Amniotic stem cell (primary cell): Measurements from ENCODE around the gene IL37.
"Not testable (repeated sequence)": the region's sequence is repeated elsewhere in the genome, so short reads cannot be mapped to it uniquely, and the experiment has no call there.

Experiments used
- DNase-seq: peaks from one replicate; lab custom pipeline; 2025; lab: John Stamatoyannopoulos, UW

Gene IL37

GRCh38 chr2:112889976-112890375, 21.0 kb upstream of the IL37 start:
- DNase-seq: no peak

DNA sequence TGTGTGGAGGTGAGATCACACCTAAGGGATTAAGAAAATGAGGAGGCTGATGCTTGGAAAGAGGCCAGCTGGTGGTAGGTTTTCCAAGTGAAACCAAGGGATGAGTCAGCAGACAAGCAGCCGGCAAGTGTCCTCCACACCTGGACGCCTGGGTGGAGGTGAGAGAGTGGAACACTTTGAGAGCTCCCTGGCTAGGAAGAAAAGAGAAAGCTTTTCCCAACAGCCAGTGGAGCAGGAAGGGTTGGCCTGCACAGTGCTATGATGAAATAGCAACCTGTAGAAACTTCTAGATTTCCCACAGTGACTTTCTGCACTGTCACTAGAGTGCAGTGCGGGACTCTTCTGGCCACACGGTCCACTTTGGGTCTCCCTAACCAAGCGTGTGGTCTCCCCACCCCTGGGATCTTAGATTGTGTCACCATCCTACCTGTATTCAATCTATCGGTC, 19.6 kb upstream of the IL37 start:
- no peak for DNase-seq

DNA sequence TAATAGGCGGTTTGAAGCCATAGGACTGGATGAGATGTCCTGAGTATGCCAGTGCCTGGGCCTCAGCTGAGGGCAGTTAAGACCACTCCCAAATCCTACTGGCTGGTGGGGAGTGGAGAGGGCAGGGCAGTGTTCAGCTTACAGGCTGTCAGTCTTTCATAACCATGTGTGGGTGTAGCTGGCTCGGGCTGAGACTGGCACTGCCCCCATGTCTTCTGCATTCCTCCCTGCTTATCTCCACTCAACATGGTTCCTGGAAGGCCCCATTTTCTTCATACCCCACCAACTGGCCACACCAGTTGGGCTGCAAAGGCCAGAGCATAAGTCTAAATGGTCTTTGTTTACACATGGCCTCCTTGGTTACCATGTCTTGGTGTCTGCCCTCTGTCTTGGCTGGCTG, 17.2 kb upstream of the IL37 start:
- no peak for DNase-seq

DNA sequence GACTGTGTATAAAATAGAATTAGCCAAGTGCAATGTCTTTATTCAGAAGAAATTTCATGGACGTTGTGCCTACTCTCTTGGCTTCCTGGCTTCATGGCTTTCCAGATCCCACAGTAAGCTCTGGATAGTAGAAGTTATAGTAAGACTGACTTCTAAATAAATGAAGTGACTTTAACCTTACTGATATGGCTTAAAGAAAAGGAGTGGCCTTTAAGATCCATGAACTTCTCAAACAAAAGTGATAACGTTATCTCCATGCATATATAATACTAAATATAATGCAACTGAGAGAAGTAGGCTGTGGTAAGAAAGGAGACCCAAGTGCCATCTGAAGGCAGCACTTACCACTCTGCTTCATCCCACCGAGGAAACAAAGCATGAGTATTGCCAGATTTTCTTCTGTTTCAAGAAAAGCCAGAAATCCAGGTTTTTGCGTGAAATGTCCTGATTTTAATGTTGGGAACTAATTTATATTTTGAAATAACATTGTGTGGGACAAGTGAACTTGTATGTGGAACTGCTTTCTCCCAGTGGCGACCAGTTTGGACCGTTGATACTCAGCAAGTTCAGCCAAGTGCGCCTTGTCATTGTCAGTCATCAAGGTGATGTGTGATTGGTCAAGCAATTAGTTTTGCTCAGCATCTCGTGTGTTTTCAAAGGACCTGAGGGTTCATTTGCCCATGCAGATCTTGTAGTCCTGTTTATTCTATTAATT, 13.9 kb upstream of the IL37 start:
- no peak for DNase-seq

- no peak for DNase-seq
Observed at GRCh38 chr2:112897624-112897978, 13.4 kb upstream of the IL37 start.

DNA sequence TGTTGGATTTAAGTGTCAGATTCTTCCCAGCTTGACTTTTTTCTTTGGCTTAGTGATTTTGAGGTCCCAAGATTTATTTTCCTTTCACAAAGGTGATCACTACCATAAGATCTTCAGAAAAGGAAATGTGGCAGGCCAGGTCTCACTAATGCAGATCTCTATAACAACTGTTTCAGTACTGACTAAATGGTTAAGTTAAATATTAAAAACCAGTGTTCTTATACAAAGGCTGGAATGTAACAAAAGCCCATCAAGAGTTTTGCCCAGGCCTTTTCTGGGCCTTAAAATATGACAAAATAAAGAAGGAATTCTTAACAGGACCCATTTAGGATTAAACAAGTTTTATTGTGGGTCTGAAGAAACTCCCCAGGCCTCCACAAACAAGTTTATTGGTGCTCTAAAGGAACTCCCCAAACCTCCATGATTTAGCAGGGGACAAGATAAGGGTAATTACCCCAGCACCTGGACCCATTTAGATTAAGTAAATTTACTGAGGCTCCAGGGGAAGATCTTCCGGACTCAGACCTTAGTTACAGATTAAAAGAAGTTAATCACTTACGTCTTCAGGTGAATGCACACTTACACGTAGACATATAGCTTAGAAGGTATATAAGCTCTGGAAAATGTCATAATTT, 9.4 kb upstream of the IL37 start:
- DNase-seq: not testable (repeated sequence)

DNA sequence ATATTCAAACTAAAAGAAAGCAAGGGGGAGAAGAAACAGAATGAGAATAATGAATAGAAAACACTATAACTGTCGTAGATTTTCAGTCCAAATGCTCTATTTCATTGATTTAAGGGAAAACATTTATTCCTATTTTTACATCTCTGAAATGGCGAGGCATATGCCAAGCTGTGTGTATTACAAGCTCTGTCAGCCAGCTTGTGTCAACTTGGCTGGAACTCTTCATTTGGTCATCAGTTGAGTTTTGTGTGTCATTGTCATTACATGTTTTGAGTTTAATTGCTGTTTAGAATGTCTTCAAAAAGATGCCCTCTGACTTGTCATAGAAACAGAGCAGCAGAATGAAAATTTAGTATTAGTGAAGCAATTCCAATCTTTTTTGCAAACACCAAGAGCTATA, 8.1 kb upstream of the IL37 start:
- DNase-seq: no peak

- no peak for DNase-seq
Observed at GRCh38 chr2:112904883-112905282, 6.1 kb upstream of the IL37 start.

GRCh38 chr2:112906276-112906675, 4.7 kb upstream of the IL37 start:
- no peak for DNase-seq

DNA sequence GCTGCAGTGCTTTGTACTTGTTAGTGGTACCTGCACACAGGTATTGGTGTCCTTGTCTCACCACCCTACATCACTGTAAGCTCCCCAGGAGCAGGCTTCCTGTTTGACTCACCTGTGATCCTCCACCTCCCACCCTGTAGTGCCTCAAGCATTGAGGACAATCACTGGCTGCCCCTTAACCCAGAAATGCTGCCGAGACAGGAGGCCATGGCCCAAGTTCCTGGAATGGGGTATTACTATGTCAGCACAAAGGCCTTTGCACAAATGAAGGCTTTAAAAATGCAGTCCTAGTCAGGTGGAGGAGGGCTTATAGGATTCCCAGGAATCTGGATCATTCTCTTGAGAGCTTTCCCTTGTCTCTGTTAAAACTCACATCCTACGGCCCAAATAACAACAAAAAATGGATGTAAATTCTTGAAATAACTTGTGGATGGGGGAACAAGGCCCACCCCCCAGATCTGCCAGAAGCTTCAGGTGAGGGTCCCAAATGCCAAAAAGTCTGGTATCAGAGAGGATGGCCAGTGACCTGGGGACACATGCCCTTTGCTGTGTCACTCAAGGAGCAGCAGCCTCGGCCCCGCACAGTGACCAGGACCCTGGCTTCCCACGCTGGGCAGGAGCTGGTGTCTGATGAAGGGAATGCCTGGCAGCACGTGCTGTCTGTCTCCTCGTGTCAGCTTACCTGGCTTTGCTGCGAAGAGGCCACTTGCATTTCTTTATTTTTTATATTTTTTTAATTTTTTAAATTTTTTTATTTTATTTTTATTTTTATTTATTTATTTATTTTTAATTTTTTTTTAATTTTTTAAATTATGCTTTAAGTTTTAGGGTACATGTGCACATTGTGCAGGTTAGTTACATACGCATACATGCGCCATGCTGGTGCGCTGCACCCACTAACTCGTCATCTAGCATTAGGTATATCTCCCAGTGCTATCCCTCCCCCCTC, 3.7 kb upstream of the IL37 start:
- DNase-seq: no peak

- not testable (repeated sequence) for DNase-seq
Observed at GRCh38 chr2:112908559-112908958, 2.4 kb upstream of the IL37 start.

DNA sequence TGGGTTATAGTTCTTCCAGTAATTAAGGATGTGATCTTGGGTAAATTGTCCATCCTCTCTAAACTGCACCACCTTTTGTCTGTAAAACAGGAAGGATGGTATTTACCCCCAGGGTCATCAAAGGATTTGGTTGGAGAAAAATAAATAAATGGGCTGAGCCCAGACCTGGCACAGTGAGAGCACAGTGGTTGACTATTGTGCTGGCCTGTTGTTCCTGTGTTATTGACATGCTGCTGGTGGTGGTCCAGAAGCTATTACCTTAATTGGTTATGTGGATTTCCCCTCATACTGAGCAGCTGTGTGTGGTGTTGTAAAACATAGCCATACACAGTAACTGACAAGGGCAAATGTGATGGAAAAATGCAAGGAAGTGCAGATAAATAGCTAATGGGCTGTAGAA, 746 bp upstream of the IL37 start:
- no peak for DNase-seq

GRCh38 chr2:112912403-112912802, 1.4 kb downstream of the IL37 start:
- no peak for DNase-seq

- DNase-seq: no peak
Observed at GRCh38 chr2:112915300-112916144, 4.6 kb downstream of the IL37 start.

DNA sequence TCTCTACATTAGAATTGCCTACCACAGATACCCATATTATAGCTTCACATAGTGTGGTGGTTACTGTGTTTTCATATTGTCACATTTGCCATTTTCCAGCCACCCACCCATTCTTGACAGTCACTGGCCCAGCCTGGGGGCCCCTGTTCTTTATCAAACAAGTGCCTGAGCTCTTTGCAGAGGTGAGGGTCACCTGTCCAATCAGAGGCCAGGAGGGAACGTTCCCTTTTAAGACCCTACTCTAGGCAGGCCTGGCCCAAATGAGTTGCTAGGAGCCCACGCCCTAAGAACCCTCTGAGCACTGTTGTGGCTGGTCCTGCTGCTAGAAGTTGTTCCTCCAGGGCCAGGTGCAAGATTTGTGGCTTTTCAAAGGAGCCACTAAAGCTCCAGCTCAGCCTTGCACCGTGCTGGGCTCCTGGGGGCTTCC, 5.2 kb downstream of the IL37 start:
- no peak for DNase-seq

DNA sequence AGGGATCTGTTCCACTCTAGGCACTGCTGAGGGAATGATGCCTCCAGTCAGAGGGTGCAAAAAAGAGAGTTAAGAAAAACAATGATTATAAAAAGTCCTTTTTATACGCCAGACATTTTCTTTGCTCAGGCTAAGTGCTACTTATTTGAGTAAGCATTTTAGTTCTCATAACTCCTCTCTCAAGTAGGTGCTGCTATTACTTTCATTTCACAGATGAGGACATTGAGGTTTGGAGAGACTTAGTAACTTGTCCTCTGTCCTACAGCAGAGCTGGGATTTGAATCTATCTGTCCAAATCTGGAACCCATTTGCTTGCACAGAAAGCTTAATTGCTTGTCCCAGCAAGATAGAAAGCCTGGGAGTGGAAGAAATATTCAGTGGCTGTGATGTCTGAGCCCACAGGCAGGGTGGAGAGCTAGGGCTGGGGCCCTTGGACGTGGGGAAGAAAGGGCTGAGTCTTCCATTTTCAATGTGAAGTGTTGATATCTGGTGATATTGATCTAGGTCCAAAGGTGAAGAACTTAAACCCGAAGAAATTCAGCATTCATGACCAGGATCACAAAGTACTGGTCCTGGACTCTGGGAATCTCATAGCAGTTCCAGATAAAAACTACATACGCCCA, 5.8 kb downstream of the IL37 start:
- DNase-seq: no peak

- no peak for DNase-seq
Observed at GRCh38 chr2:112917856-112918255, 6.9 kb downstream of the IL37 start.

DNA sequence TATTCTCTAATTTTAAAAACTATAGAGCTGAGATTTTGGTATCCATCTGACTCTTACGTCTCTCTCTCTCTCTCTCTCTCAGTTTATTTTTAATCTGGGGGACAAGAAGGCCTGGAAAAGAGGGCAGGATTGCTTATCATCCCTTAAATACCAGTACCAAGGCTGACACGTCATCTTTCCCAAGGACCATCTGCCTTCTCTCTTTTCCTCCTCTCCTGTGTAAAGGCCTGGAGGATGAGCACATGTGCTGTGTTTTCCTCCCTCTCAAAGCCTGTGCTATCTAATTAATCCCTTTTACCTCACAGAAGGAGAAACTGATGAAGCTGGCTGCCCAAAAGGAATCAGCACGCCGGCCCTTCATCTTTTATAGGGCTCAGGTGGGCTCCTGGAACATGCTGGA, 7.3 kb downstream of the IL37 start:
- no peak for DNase-seq

DNA sequence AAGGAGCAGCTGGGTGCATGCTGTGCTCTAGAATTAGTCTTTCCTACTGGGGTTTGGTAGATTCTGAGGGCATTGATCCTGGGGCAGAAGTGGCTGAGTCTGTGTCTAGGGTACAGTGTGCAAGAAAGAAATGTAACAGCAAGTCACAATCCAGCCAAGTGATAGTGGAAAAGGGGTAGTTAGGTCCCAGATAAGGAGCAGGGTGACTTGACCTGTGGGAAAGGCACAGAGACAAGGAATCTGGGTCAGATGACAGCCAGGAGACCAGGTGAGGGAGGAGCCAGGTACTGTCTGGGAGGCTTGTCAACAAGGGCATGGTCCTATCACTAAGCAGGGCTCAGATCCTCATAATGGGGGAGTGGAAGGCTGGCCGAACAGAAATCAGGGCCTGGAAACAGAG, 8.1 kb downstream of the IL37 start:
- no peak for DNase-seq

- DNase-seq: no peak
Observed at GRCh38 chr2:112920923-112921532, 10.1 kb downstream of the IL37 start.

GRCh38 chr2:112921982-112922381, 11.0 kb downstream of the IL37 start:
- DNase-seq: no peak
